Peyer's patch (tissue), 4 donors: Measurements from ENCODE around the gene KRTAP5-7. TPM values are rescaled to one million over a fixed set of nuclear protein-coding genes. Genes with fewer than 3 reads are reported as not detected.

Source experiments
- DNase-seq, 3 donors: peaks; one replicate each; pipeline ENCODE4 v3.0.0-alpha.2; 2017 to 2019
- H3K27ac ChIP-seq, 4 donors: fragments of 200-600 bp; sonication (generic); one replicate each; pipeline ENCODE4 v1.5.1; 2016 to 2019
- H3K27me3 ChIP-seq, 2 donors: fragments of 200-600 bp; sonication (generic); one replicate each; pipeline ENCODE4 v1.5.1; 2019
- H3K36me3 ChIP-seq, 3 donors: fragments of 200-600 bp; sonication (generic); one replicate each; pipeline ENCODE4 v1.5.1; 2016 to 2019
- H3K4me1 ChIP-seq, 4 donors: fragments of 200-600 bp; sonication (generic); one replicate each; pipeline ENCODE4 v1.5.1; 2016 to 2019
- H3K4me3 ChIP-seq, 4 donors: fragments of 200-600 bp; sonication (generic); 1 replicate in 3 of 4; 2 replicates in 1 of 4; pipeline ENCODE4 v1.5.1; 2016 to 2019; ENCODE audit warnings: mild to moderate bottlenecking in 1 of 4
- H3K9me3 ChIP-seq, 4 donors: fragments of 200-600 bp; sonication (generic); one replicate each; pipeline ENCODE4 v1.5.1; 2016 to 2019; ENCODE audit warnings: mild to moderate bottlenecking in 1 of 4
- CTCF ChIP-seq, 6 experiments: fragments of 450-650 bp in 4 of 6; fragments of 200-600 bp in 2 of 6; sonication (generic) in 1 of 6; IDR thresholded peaks; one replicate each; pipeline ENCODE4 v1.5.1; 2017 to 2019; ENCODE audit warnings: antibody characterized with exemption in 6 of 6, mild to moderate bottlenecking in 3 of 6, moderate library complexity in 1 of 6
- POLR2A ChIP-seq, 2 donors: fragments of 450-650 bp; IDR thresholded peaks; one replicate each; pipeline ENCODE4 v1.5.1; 2017; ENCODE audit warnings: antibody characterized with exemption in 2 of 2, mild to moderate bottlenecking in 2 of 2, moderate library complexity in 2 of 2
- total RNA-seq, 4 donors: library from RNA; depleted of rRNA; stranded (reverse); fragments of >200 nt; gene quantifications; one replicate each; pipeline ENCODE4 v1.1.0, GENCODE V29; 2016

Gene KRTAP5-7
- total RNA-seq, 4 donors from 2014 or later, result 2.7 TPM; not detected in 3

GRCh38 chr11:71486320-71486719 lies 40.7 kb upstream of the KRTAP5-7 start:
- H3K36me3 ChIP-seq, result peaks cover 0 to 81% (median 0%) of the 10 kb centered on the region in 3 donors
- no peak for TF ChIP-seq CTCF (IDR thresholded peaks at IDR 0.05)
- TF ChIP-seq POLR2A (IDR thresholded peaks at IDR 0.05), result no peak
- no peak overlapping the region for H3K4me3 ChIP-seq
- DNase-seq, result no peak
- H3K4me1 ChIP-seq, result no peaks in the 10 kb centered on the region
- H3K27me3 ChIP-seq, result no peaks in the 10 kb centered on the region
- no peaks in the 10 kb centered on the region for H3K9me3 ChIP-seq
- no peak overlapping the region for H3K27ac ChIP-seq

GRCh38 chr11:71488681-71489270 lies 38.3 kb upstream of the KRTAP5-7 start:
- TF ChIP-seq CTCF (IDR thresholded peaks at IDR 0.05) (no peak), POLR2A (IDR thresholded peaks at IDR 0.05) (no peak)
- Histone ChIP-seq H3K9me3 (no peaks in the 10 kb centered on the region), H3K4me3 (no peak overlapping the region), H3K36me3 (peaks cover 0 to 82% (median 0%) of the 10 kb centered on the region in 3 donors), H3K27ac (no peak overlapping the region), H3K4me1 (no peaks in the 10 kb centered on the region), H3K27me3 (no peaks in the 10 kb centered on the region)
- peak in 1 of 3 donors; percentile 19 for DNase-seq

GRCh38 chr11:71489311-71490043 lies 37.6 kb upstream of the KRTAP5-7 start:
- no peak for TF ChIP-seq POLR2A (IDR thresholded peaks at IDR 0.05)
- TF ChIP-seq CTCF (IDR thresholded peaks at IDR 0.05), result no peak
- H3K27ac ChIP-seq, result no peak overlapping the region
- no peaks in the 10 kb centered on the region for H3K4me1 ChIP-seq
- no peaks in the 10 kb centered on the region for H3K9me3 ChIP-seq
- peak in 1 of 3 donors; percentile 42 for DNase-seq
- no peak overlapping the region for H3K4me3 ChIP-seq
- no peaks in the 10 kb centered on the region for H3K27me3 ChIP-seq
- peaks cover 0 to 81% (median 0%) of the 10 kb centered on the region in 3 donors for H3K36me3 ChIP-seq

- Histone ChIP-seq H3K27ac (no peak overlapping the region), H3K4me3 (no peak overlapping the region), H3K36me3 (peaks cover 0 to 81% (median 0%) of the 10 kb centered on the region in 3 donors), H3K4me1 (no peaks in the 10 kb centered on the region), H3K9me3 (no peaks in the 10 kb centered on the region), H3K27me3 (no peaks in the 10 kb centered on the region)
- TF ChIP-seq POLR2A (IDR thresholded peaks at IDR 0.05), result no peak
- TF ChIP-seq CTCF (IDR thresholded peaks at IDR 0.05), result no peak
- peak in 1 of 3 donors; percentile 26 for DNase-seq
Measured at GRCh38 chr11:71490044-71490730, 36.9 kb upstream of the KRTAP5-7 start.

GRCh38 chr11:71490731-71491390 lies 36.2 kb upstream of the KRTAP5-7 start:
- no peaks in the 10 kb centered on the region for H3K4me1 ChIP-seq
- H3K9me3 ChIP-seq, result no peaks in the 10 kb centered on the region
- no peaks in the 10 kb centered on the region for H3K27me3 ChIP-seq
- no peak overlapping the region for H3K4me3 ChIP-seq
- no peak for TF ChIP-seq CTCF (IDR thresholded peaks at IDR 0.05)
- TF ChIP-seq POLR2A (IDR thresholded peaks at IDR 0.05), result no peak
- no peak overlapping the region for H3K27ac ChIP-seq
- peak in 1 of 3 donors; percentile 29 for DNase-seq
- peaks cover 0 to 81% (median 0%) of the 10 kb centered on the region in 3 donors for H3K36me3 ChIP-seq
